ENCODE results near the gene DKC1. TPM values are rescaled to one million over a fixed set of nuclear protein-coding genes. Genes with fewer than 3 reads are reported as not detected.

The DKC1 gene
- total RNA-seq, 6 experiments from 2014 or later: 44.6 to 55.5 (median 51.1) TPM

DNA sequence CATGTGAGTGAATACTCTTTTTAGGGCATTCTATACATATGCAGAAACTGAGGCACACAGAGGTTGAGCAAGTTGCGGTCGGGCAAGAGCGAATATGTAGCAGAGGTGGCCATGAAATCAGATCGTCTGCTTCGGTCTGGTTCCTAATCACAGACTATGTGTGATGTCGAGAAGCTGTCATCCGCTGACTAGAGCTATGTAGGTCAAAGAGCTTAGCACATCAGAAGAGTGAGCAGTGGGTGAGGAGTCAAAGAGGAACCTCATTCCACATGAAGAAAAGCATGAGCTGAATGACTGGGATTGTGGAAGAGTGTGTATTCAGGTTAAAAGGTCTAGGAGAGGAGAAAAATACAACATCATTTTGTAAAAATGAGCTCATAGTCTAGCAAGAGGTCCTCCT is 30.8 kb upstream of the DKC1 start:
- no peaks in the 10 kb centered on the region for H3K36me3 Mint-ChIP-seq (ENCODE audit: low read depth)
- H3K27me3 Mint-ChIP-seq (ENCODE audit: insufficient read depth): no peaks in the 10 kb centered on the region; the same call in 1 of the 2 replicates
- TF ChIP-seq, protein P1, sequence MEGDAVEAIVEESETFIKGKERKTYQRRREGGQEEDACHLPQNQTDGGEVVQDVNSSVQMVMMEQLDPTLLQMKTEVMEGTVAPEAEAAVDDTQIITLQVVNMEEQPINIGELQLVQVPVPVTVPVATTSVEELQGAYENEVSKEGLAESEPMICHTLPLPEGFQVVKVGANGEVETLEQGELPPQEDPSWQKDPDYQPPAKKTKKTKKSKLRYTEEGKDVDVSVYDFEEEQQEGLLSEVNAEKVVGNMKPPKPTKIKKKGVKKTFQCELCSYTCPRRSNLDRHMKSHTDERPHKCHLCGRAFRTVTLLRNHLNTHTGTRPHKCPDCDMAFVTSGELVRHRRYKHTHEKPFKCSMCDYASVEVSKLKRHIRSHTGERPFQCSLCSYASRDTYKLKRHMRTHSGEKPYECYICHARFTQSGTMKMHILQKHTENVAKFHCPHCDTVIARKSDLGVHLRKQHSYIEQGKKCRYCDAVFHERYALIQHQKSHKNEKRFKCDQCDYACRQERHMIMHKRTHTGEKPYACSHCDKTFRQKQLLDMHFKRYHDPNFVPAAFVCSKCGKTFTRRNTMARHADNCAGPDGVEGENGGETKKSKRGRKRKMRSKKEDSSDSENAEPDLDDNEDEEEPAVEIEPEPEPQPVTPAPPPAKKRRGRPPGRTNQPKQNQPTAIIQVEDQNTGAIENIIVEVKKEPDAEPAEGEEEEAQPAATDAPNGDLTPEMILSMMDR (IDR thresholded peaks at IDR 0.05): no peak
- no peaks in the 10 kb centered on the region for H3K9me3 Mint-ChIP-seq
- H3K4me1 Mint-ChIP-seq (ENCODE audit: low read depth): peaks cover 95% of the 10 kb centered on the region
- no peak overlapping the region for H3K27ac Mint-ChIP-seq
- H3K4me3 Mint-ChIP-seq: no peak overlapping the region
- DNase-seq: no peak

DNA sequence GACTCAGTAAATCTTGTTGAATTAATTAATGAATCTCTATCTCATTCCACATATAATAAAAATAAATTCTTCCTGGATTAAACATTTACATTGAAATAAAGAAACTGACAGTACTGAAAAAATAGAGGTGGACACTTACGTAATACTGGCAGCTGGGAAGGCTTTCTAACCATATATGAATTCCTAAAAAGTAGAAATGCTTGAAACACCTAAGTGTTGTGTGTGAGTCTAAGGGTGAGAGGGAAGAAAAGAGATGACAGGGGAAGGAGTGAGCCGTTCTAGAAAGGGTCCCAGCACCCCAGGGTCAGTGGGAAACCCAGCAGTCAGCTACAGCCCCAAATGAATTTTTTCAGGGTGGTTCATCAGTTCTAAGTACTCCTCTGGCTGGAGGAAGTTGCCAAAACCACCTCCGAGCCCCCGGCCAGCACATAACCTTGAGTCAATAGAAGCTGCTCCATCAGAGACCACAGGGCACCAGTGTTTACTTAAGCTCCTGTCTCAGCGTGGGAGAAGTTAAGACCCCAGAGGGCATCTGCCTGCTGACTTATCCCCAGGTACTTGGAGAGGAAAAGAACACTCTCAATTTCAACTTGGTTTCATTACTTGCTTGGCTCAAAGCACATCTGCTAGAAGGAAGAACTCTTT is 30.1 kb upstream of the DKC1 start:
- Mint-ChIP-seq H3K36me3 (ENCODE audit: low read depth) (no peaks in the 10 kb centered on the region), H3K4me1 (ENCODE audit: low read depth) (peaks cover 95% of the 10 kb centered on the region), H3K4me3 (peak overlapping the region; percentile 64), H3K9me3 (no peaks in the 10 kb centered on the region), H3K27me3 (ENCODE audit: insufficient read depth) (no peaks in the 10 kb centered on the region; the same call in 1 of the 2 replicates), H3K27ac (peak overlapping the region; percentile 63)
- TF ChIP-seq, protein P1 (IDR thresholded peaks at IDR 0.05): no peak
- DNase-seq: peak; percentile 17

DNA sequence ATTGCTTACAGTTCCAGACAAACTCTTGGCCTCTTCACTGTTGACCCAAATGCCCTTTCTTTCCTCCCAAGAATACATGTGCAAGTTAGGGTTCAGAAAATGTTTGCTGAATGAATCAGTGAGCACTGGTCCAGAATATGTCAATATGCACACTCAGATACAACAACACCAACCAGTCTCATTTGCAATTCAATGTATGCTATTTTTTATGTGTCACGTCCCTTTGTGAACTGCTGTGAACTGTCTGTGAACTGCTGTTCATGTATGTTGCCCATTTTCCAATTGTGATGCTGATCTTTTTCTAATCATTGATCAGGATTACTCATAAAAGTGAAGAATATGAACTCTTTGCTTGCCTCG is 29.6 kb upstream of the DKC1 start:
- Mint-ChIP-seq H3K27me3 (ENCODE audit: insufficient read depth) (no peaks in the 10 kb centered on the region; the same call in 1 of the 2 replicates), H3K27ac (peak overlapping the region; percentile 63), H3K36me3 (ENCODE audit: low read depth) (no peaks in the 10 kb centered on the region), H3K9me3 (no peaks in the 10 kb centered on the region), H3K4me1 (ENCODE audit: low read depth) (peaks cover 93% of the 10 kb centered on the region), H3K4me3 (peak overlapping the region; percentile 64)
- TF ChIP-seq, protein P1 (IDR thresholded peaks at IDR 0.05): no peak
- peak; percentile 27 for DNase-seq

DNA sequence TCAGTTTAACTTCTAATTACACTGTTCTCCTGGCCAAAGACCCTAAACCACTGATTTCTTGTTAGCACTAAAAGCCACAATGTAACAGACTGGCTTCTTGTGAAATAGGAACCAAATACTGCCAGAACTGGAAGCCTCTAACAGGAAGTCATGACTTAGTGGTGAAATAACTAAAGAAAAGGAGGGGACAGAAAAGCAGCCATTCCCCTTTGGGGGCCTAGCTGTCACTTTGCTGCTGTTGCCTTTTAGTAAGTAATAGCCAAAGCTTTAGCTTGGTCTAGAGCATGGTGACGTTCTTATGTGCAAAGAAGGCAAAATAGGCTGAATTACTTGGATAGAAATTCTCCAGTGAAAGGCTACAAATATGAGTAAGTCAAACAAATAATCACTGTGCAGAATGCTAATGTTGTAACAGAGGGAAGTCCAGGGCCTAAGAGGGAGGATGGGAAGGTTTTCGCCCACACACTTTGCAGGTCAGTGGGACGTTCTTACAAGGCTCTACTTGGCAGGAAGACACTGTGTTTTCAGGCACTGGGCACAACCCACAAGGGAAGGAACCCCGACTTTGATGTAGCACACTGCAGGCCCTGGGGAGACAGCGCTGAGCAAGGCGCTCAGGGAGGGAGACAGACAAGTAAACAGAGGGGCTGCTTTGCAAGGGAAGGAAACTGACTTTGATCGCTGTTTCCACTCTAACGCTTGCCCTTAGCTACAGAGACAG is 28.4 kb upstream of the DKC1 start:
- peak; percentile 15 for DNase-seq
- Mint-ChIP-seq H3K36me3 (ENCODE audit: low read depth) (no peaks in the 10 kb centered on the region), H3K27ac (peak overlapping the region; percentile 81), H3K4me3 (peak overlapping the region; percentile 34; the same call in 1 of the 2 replicates), H3K9me3 (no peaks in the 10 kb centered on the region), H3K4me1 (ENCODE audit: low read depth) (peaks cover 89% of the 10 kb centered on the region), H3K27me3 (ENCODE audit: insufficient read depth) (no peaks in the 10 kb centered on the region; the same call in 1 of the 2 replicates)
- TF ChIP-seq, protein P1 (IDR thresholded peaks at IDR 0.05): no peak

DNA sequence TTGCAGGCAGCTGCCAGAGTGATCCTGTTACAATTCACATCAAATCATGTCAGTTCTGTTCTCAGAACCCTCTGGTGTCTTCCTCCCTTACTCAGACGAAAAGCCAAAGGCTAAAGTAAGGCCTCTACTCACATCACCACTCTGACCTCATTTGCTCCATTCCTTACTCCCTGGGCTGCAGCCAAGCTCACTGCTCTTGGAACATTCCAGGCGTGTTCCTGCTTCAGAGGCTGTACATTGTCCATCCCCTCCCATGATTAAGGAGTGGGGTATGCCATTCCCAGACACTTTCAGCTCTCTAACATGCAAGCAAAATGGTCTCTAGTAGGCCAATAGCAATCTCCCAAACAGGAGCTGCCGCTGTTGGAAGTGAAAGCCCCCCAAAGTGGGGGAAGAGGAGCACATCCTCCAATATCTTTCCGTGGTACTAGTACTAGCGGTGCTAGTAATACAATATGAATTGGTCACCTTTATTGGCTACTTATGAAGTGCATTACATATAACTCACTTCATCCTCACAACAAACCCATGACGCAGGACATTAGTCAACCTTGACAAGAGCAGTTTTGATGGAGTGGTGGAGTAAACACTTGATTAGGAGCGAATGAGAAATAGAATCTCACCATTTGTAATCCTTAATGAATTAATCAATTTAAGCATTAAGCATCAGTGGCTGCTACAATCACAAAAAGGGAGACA is 26.8 kb upstream of the DKC1 start:
- peak overlapping the region; percentile 59 for H3K4me3 Mint-ChIP-seq
- no peaks in the 10 kb centered on the region; the same call in 1 of the 2 replicates for H3K27me3 Mint-ChIP-seq (ENCODE audit: insufficient read depth)
- peak; percentile 74 for DNase-seq
- H3K36me3 Mint-ChIP-seq (ENCODE audit: low read depth): no peaks in the 10 kb centered on the region
- H3K9me3 Mint-ChIP-seq: no peaks in the 10 kb centered on the region
- peaks cover 73% of the 10 kb centered on the region for H3K4me1 Mint-ChIP-seq (ENCODE audit: low read depth)
- TF ChIP-seq, protein P1 (IDR thresholded peaks at IDR 0.05): no peak
- H3K27ac Mint-ChIP-seq: peak overlapping the region; percentile 89

Data from HFFc6 (cell line).